Measurements from ENCODE around the gene SLC41A2. TPM values are rescaled to one million over a fixed set of nuclear protein-coding genes. Genes with fewer than 3 reads are reported as not detected.
A peak's percentile ranks its signal among the peaks of the same experiment; 100 is the strongest.

Gene SLC41A2
- total RNA-seq, 2 donors from 2014 or later, result 43.7 to 90.9 TPM

DNA sequence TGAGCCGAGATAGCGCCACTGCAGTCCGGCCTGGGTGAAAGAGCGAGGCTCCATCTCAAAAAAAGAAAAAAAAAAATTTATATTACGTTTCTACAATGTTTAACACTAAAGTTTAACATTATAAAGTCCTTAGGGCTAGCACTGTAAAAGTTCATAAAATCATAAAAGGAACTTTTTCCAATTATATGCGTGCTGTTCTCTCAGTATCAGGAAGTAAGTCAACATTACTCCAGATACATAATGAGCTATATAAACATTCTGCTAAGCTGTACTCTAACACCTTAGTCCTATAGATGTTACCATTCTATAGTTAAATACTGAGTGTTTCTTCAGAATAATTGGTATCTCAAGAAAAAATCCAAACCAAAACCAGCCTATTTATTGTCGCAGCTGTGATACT is 32.6 kb downstream of the SLC41A2 start:
- intact Hi-C loops (cut with DNase I), result no loop called here
- no peak for TF ChIP-seq CTCF (IDR thresholded peaks at IDR 0.05)

GRCh38 chr12:104921340-104921739 is 36.8 kb downstream of the SLC41A2 start:
- Histone ChIP-seq H3K9ac (ENCODE audit: low read depth in 2 of 2, low read length in 2 of 2) (no peak overlapping the region), H3K27ac (no peak overlapping the region), H3K36me3 (no peaks in the 10 kb centered on the region), H3K9me3 (no peaks in the 10 kb centered on the region), H3K4me3 (no peak overlapping the region), H3K4me1 (no peaks in the 10 kb centered on the region), H3K27me3 (no peaks in the 10 kb centered on the region)
- intact Hi-C loops (cut with DNase I), result no loop called here
- DNase-seq, result no peak
- TF ChIP-seq CTCF (IDR thresholded peaks at IDR 0.05), result no peak

More for the DNA sequence above, 32.6 kb downstream of the SLC41A2 start:
- DNase-seq, result peak; percentile 29
- Histone ChIP-seq H3K9me3 (no peaks in the 10 kb centered on the region), H3K27ac (peak overlapping the region; percentile 19), H3K9ac (ENCODE audit: low read depth in 2 of 2, low read length in 2 of 2) (no peak overlapping the region), H3K36me3 (no peaks in the 10 kb centered on the region), H3K4me3 (no peak overlapping the region), H3K27me3 (no peaks in the 10 kb centered on the region), H3K4me1 (no peaks in the 10 kb centered on the region)

DNA sequence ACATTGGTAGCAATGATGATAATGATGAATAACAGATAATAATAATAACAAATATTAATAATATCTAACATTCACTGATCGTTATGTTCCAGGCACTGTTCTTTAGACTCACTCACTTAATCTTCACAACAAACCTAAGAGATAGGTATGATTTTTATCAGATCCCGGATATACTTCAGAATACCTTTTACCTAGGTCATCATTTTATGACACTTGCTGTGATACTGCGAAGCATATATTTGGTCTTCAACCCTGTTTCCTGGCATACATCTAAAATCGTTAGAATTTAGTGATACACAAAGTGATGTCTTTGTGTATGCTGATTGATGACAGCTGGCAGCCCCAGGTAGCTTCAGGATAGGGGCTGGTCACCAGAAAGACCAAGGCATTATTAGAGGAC is 46.1 kb downstream of the SLC41A2 start:
- Histone ChIP-seq H3K36me3 (no peaks in the 10 kb centered on the region), H3K27me3 (no peaks in the 10 kb centered on the region), H3K9ac (ENCODE audit: low read depth in 2 of 2, low read length in 2 of 2) (no peak overlapping the region), H3K4me1 (no peaks in the 10 kb centered on the region), H3K4me3 (no peak overlapping the region), H3K27ac (no peak overlapping the region), H3K9me3 (no peaks in the 10 kb centered on the region)
- DNase-seq, result no peak
- intact Hi-C loops (cut with DNase I), result no loop called here
- no peak for TF ChIP-seq CTCF (IDR thresholded peaks at IDR 0.05)

- no peak overlapping the region for H3K4me3 ChIP-seq
- no peak overlapping the region for H3K9ac ChIP-seq (ENCODE audit: low read depth in 2 of 2, low read length in 2 of 2)
- DNase-seq, result no peak
- no peaks in the 10 kb centered on the region for H3K27me3 ChIP-seq
- TF ChIP-seq CTCF (IDR thresholded peaks at IDR 0.05), result no peak
- intact Hi-C loops (cut with DNase I), result no loop called here
- no peaks in the 10 kb centered on the region for H3K36me3 ChIP-seq
- H3K9me3 ChIP-seq, result no peaks in the 10 kb centered on the region
- H3K4me1 ChIP-seq, result no peaks in the 10 kb centered on the region
- H3K27ac ChIP-seq, result no peak overlapping the region
These were observed 47.8 kb downstream of the SLC41A2 start for GRCh38 chr12:104910196-104910840.

DNA sequence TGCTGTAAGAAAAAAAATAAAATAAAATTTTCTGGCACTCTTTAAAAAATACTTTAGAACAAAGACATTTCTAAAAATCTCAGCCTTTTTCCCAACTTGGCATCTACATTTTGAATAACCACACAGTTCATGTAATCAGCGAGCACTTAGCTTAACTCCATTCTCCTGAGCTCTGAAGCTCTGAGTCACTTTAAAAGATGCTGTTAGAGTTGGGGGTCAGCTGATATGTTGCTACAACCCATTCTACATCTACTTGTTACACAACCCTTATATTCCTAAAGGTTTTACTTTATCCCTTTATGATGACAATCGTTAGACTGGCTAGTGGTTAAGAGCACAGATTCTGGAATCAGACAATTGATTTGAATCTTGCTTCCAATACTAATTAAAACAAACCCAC is 48.3 kb downstream of the SLC41A2 start:
- no peaks in the 10 kb centered on the region for H3K9me3 ChIP-seq
- no peak overlapping the region for H3K4me3 ChIP-seq
- intact Hi-C loops (cut with DNase I), result no loop called here
- no peak overlapping the region for H3K9ac ChIP-seq (ENCODE audit: low read depth in 2 of 2, low read length in 2 of 2)
- DNase-seq, result no peak
- no peak for TF ChIP-seq CTCF (IDR thresholded peaks at IDR 0.05)
- no peaks in the 10 kb centered on the region for H3K36me3 ChIP-seq
- H3K27me3 ChIP-seq, result no peaks in the 10 kb centered on the region
- H3K27ac ChIP-seq, result no peak overlapping the region
- no peaks in the 10 kb centered on the region for H3K4me1 ChIP-seq

Other genes starting within 250 kb of the SLC41A2 start
- 10 to 100 TPM in 1 of 2 donors, 1 to 10 TPM in 1; 8.7 to 15.3 TPM for gene NOPCHAP1, start 28.0 kb upstream of the SLC41A2 start, total RNA-seq
- gene ALDH1L2, start 126.2 kb upstream of the SLC41A2 start, total RNA-seq, result 1 to 10 TPM; 1.3 to 2.2 TPM
- gene WASHC4, start 149.4 kb upstream of the SLC41A2 start, total RNA-seq, result 10 to 100 TPM; 27.2 to 40.9 TPM

Data from colonic mucosa (tissue), 4 donors.